ENCODE results near the gene ZNF511. TPM values are rescaled to one million over a fixed set of nuclear protein-coding genes. Genes with fewer than 3 reads are reported as not detected.

The ZNF511 gene
- total RNA-seq, 4 donors from 2014 or later, result 21.8 to 104 (median 27.2) TPM

DNA sequence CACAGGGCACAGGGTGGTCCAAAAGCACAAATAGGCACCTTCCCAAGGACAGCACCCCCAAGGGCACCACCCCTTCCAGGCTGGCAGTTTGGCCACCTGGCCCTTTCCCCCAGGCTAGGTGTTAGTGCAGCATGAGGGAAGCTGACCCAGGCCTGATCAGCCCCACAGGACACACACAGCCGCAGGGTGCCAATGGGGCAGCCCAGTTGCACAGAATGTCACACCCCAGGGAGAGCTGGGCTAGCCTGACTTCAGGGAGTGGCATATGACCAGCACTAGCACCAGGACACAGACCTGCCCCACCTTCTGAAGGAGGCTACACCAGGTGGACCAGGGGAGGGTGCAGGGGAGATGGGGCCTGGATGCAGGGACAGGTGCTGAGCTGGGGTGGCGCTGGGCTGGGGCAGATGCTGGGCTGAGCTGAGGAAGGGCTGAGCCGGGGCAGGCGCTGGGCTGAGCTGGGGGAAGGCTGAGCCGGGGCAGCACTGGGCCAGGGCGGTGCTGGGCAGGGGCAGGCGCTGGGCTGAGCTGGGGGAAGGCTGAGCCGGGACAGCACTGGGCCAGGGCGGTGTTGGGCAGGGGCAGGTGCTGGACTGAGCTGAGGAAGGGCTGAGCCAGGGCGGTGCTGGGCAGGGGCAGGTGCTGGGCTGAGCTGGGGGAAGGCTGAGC lies 28.2 kb upstream of the ZNF511 start:
- Histone ChIP-seq H3K4me1 (peaks cover 0 to 21% (median 15%) of the 10 kb centered on the region in 4 donors), H3K36me3 (peaks cover 0 to 45% (median 23%) of the 10 kb centered on the region in 4 donors), H3K27ac (no peak overlapping the region), H3K27me3 (peaks cover 20% of the 10 kb centered on the region), H3K9me3 (no peaks in the 10 kb centered on the region), H3K4me3 (no peak overlapping the region)
- DNase-seq, result no peak
- intact Hi-C loops (cut with DNase I; ENCODE audit: low total_unique reads), result no loop called here
- 84 to 92% methylated on average over 6 to 10 of the region's 10 CpGs for WGBS, 2 donors (ENCODE audit: low coverage in 1 of 2)
- in situ Hi-C loops (cut with MboI; ENCODE audit: low pct_ligation_motif_present in 1 of 4, low pct_unique_long_range_greater_than_20kb in 1 of 4, low sequenced_read_pairs in 3 of 4), result no loop called here
- TF ChIP-seq POLR2A (IDR thresholded peaks at IDR 0.05) (no peak), POLR2AphosphoS5 (IDR thresholded peaks at IDR 0.05) (no peak), CTCF (IDR thresholded peaks at IDR 0.05) (no peak), EP300 (IDR thresholded peaks at IDR 0.05; ENCODE audit: low read depth) (no peak)

DNA sequence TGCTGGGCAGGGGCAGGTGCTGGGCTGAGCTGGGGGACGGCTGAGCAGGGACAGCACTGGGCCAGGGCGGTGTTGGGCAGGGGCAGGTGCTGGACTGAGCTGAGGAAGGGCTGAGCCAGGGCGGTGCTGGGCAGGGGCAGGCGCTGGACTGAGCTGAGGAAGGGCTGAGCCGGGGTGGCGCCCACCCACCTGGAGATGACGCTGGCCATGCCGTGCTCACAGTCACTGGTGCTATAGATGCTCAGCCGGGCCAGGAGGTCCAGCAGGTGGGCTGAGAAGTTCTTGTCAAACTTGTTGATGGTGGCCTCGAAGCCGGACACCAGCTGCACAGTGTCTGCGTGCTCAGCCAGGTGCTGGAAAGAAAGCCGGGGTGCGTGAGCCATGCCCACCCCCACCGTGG lies 27.6 kb upstream of the ZNF511 start:
- TF ChIP-seq POLR2A (IDR thresholded peaks at IDR 0.05), result no peak
- no peak for TF ChIP-seq CTCF (IDR thresholded peaks at IDR 0.05)
- TF ChIP-seq EP300 (IDR thresholded peaks at IDR 0.05; ENCODE audit: low read depth), result no peak
- no peak for TF ChIP-seq POLR2AphosphoS5 (IDR thresholded peaks at IDR 0.05)
- no peak overlapping the region for H3K4me3 ChIP-seq
- peaks cover 0 to 19% (median 15%) of the 10 kb centered on the region in 4 donors for H3K4me1 ChIP-seq
- peaks cover 0 to 49% (median 24%) of the 10 kb centered on the region in 4 donors for H3K36me3 ChIP-seq
- in situ Hi-C loops (cut with MboI; ENCODE audit: low pct_ligation_motif_present in 1 of 4, low pct_unique_long_range_greater_than_20kb in 1 of 4, low sequenced_read_pairs in 3 of 4), result no loop called here
- H3K27ac ChIP-seq, result no peak overlapping the region
- DNase-seq, result no peak
- intact Hi-C loops (cut with DNase I; ENCODE audit: low total_unique reads), result no loop called here
- no peaks in the 10 kb centered on the region for H3K9me3 ChIP-seq
- WGBS, 2 donors (ENCODE audit: low coverage in 1 of 2), result 81 to 92% methylated on average over 3 to 13 of the region's 15 CpGs
- H3K27me3 ChIP-seq, result peaks cover 14% of the 10 kb centered on the region

DNA sequence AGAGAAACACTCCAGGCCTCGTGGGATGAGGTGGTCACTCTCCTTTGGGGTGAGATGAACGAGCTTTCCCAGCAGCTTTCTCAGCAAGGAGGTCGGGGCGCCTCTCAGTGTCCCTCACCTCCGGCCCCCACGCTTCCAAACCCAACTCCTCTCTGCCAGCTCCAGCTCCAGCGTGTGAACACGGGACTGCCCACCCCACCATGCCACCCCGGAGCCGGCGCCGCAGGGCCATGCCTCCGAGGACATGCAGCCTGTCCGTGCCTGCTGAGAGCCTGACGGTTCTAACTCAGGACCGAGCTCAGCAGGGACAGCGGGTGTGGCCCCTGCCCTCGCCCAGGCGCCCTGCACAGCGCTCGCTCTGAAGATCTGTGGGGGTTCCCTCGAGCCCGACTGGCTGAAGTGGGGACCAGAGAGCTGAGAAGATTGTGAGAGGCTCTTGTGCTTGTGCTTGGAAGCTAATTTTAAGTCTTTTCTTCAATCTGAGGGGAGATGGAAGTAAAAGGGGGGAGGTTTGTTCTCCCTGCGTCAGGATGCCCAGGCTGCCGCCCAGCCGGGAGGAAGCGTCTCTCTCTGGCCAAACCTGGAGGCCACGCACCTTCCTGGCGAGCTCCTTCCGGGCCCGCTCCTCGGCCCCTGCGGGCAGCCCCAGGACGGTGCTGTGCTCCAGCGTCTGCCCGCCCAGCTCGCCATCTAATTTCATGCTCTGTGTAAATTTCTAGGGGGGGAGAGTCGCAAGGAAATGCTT lies 26.9 kb upstream of the ZNF511 start:
- 90 to 93% methylated on average over 10 to 31 of the region's 38 CpGs for WGBS, 2 donors (ENCODE audit: low coverage in 1 of 2)
- H3K27ac ChIP-seq, result no peak overlapping the region
- peaks cover 7% of the 10 kb centered on the region for H3K27me3 ChIP-seq
- no peak for DNase-seq
- H3K4me1 ChIP-seq, result peaks cover 0 to 13% (median 12%) of the 10 kb centered on the region in 4 donors
- H3K36me3 ChIP-seq, result peaks cover 0 to 56% (median 27%) of the 10 kb centered on the region in 4 donors
- H3K4me3 ChIP-seq, result no peak overlapping the region
- in situ Hi-C loops (cut with MboI; ENCODE audit: low pct_ligation_motif_present in 1 of 4, low pct_unique_long_range_greater_than_20kb in 1 of 4, low sequenced_read_pairs in 3 of 4), result no loop called here
- TF ChIP-seq CTCF (IDR thresholded peaks at IDR 0.05) (no peak), POLR2A (IDR thresholded peaks at IDR 0.05) (no peak)
- intact Hi-C loops (cut with DNase I; ENCODE audit: low total_unique reads), result no loop called here
- H3K9me3 ChIP-seq, result no peaks in the 10 kb centered on the region

DNA sequence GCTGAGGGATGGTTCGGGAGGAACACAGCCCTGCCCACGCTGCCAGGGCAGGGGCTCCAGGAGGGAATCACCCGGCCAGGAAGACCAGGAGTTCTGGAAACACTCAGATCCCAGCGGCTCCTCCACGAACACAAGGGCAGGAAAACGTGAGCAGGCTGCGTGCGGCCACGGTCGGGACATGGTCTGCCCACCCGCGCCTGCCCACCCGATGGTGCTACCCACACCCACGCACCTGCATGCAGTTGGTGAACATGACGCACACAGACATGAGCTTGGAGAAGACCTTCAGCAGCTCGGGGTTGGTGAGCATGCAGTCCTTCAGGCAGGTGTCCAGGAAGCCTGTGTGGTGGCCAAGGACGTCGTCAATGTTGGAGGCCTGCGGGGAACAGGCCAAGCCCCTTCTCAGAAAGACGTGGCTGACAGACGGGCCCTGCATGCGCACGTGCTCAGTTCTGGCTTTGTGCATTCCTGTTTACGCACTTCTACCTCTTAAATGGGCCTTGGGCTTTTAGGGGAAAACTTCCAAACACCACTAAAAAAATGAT lies 25.8 kb upstream of the ZNF511 start:
- H3K9me3 ChIP-seq, result no peaks in the 10 kb centered on the region
- no peak overlapping the region for H3K27ac ChIP-seq
- no peak overlapping the region for H3K4me3 ChIP-seq
- TF ChIP-seq POLR2AphosphoS5 (IDR thresholded peaks at IDR 0.05) (no peak), CTCF (IDR thresholded peaks at IDR 0.05) (no peak), EP300 (IDR thresholded peaks at IDR 0.05; ENCODE audit: low read depth) (no peak), POLR2A (IDR thresholded peaks at IDR 0.05) (no peak)
- no peaks in the 10 kb centered on the region for H3K27me3 ChIP-seq
- intact Hi-C loops (cut with DNase I; ENCODE audit: low total_unique reads) (no loop called here), in situ Hi-C loops (cut with MboI; ENCODE audit: low pct_ligation_motif_present in 1 of 4, low pct_unique_long_range_greater_than_20kb in 1 of 4, low sequenced_read_pairs in 3 of 4) (no loop called here)
- WGBS, 2 donors (ENCODE audit: low coverage in 1 of 2), result 95% methylated on average over 24 of the region's 24 CpGs; no CpG with 5 or more reads in 1 of the 2 donors
- peaks cover 0 to 6% (median 2%) of the 10 kb centered on the region in 4 donors for H3K4me1 ChIP-seq
- DNase-seq, result no peak
- H3K36me3 ChIP-seq, result peaks cover 0 to 64% (median 32%) of the 10 kb centered on the region in 4 donors

Measured in transverse colon (tissue), 4 donors.